Stimulated activated memory B cell treated with anti-CD40 and anti-IgM and Interleukin-4, amounts not matched to agents 10 μg/mL and 1 μg/mL and 100 μg/mL, for 72 hours (primary cell): ENCODE data around the gene APBA2.

Experiments used
- ATAC-seq: fragments of 150-1000 bp; cut with Tn5 transposase; 2 replicates; pipeline ENCODE4 v1.10.0; 2021
- H3K27ac Mint-ChIP-seq: one replicate; pipeline ENCODE4 v1.8.0; 2022; ENCODE audit warnings: mild to moderate bottlenecking, mixed read lengths
- H3K27me3 Mint-ChIP-seq: one replicate; pipeline ENCODE4 v1.8.0; 2022; ENCODE audit warnings: mixed read lengths
- H3K36me3 Mint-ChIP-seq: one replicate; pipeline ENCODE4 v1.8.0; 2022; ENCODE audit warnings: mixed read lengths
- H3K4me1 Mint-ChIP-seq: one replicate; pipeline ENCODE4 v1.8.0; 2022; ENCODE audit warnings: mixed read lengths
- H3K4me3 Mint-ChIP-seq: one replicate; pipeline ENCODE4 v1.8.0; 2022; ENCODE audit warnings: mild to moderate bottlenecking, moderate library complexity, mixed read lengths
- H3K9me3 Mint-ChIP-seq: one replicate; pipeline ENCODE4 v1.8.0; 2022; ENCODE audit warnings: mixed read lengths

APBA2 gene

GRCh38 chr15:29087521-29088285, 201.9 kb downstream of the APBA2 start:
- peak; percentile 10 for ATAC-seq
- Mint-ChIP-seq H3K4me3 (no peak overlapping the region), H3K36me3 (no peaks in the 10 kb centered on the region), H3K27me3 (peaks cover 31% of the 10 kb centered on the region), H3K4me1 (no peaks in the 10 kb centered on the region), H3K9me3 (peaks cover 8% of the 10 kb centered on the region), H3K27ac (no peak overlapping the region)

DNA sequence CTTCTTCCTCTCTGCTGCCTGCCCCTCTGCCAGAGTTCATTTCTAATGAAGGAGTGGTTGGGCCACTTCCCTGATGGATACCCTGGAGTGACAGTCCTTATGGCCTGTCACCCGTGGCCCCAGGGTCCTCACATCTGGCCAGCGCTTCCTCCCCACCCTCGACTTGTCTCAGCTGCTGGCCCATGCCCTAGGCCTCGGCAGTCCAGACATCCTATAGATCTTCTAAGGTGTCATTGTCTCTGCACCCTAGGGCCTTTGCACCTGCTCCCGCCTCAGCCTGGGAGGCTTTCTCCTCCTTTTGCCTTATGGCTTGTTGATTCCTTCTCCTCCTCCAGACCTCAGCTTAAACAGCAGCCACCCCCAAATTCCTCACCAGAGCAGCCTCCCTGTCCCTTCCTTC, 202.9 kb downstream of the APBA2 start:
- Mint-ChIP-seq H3K9me3 (peaks cover 8% of the 10 kb centered on the region), H3K4me3 (no peak overlapping the region), H3K36me3 (no peaks in the 10 kb centered on the region), H3K27ac (no peak overlapping the region), H3K27me3 (peaks cover 31% of the 10 kb centered on the region), H3K4me1 (no peaks in the 10 kb centered on the region)
- no peak for ATAC-seq

- no peak for ATAC-seq
- Mint-ChIP-seq H3K27me3 (peaks cover 31% of the 10 kb centered on the region), H3K36me3 (no peaks in the 10 kb centered on the region), H3K4me1 (no peaks in the 10 kb centered on the region), H3K9me3 (peaks cover 4% of the 10 kb centered on the region), H3K27ac (no peak overlapping the region), H3K4me3 (no peak overlapping the region)
These were observed 204.2 kb downstream of the APBA2 start for GRCh38 chr15:29089731-29090616.

GRCh38 chr15:29090617-29091466, 205.1 kb downstream of the APBA2 start:
- Mint-ChIP-seq H3K27ac (no peak overlapping the region), H3K4me3 (no peak overlapping the region), H3K36me3 (no peaks in the 10 kb centered on the region), H3K9me3 (peaks cover 2% of the 10 kb centered on the region), H3K27me3 (peaks cover 31% of the 10 kb centered on the region), H3K4me1 (no peaks in the 10 kb centered on the region)
- ATAC-seq: no peak

DNA sequence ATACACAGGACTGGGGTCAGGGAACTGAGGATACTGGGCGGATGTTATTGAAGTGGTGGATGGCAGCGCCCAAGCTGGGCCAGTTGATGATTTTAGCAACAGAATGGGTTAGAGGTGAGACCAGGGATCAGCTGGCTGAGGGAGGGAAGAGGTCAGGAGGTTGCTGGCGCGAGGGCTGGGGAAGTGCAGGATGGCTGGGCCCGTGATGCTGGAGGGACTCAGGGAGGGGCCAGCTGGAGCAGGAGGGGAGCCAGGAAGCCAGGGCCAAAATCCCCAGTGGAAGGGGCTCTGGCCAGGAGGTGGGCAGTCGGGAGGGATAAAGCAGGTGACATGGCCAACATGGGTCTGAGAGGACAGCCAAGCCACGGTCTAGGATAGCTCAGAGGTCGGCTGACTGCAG, 205.9 kb downstream of the APBA2 start:
- no peak for ATAC-seq
- no peak overlapping the region for H3K4me3 Mint-ChIP-seq

DNA sequence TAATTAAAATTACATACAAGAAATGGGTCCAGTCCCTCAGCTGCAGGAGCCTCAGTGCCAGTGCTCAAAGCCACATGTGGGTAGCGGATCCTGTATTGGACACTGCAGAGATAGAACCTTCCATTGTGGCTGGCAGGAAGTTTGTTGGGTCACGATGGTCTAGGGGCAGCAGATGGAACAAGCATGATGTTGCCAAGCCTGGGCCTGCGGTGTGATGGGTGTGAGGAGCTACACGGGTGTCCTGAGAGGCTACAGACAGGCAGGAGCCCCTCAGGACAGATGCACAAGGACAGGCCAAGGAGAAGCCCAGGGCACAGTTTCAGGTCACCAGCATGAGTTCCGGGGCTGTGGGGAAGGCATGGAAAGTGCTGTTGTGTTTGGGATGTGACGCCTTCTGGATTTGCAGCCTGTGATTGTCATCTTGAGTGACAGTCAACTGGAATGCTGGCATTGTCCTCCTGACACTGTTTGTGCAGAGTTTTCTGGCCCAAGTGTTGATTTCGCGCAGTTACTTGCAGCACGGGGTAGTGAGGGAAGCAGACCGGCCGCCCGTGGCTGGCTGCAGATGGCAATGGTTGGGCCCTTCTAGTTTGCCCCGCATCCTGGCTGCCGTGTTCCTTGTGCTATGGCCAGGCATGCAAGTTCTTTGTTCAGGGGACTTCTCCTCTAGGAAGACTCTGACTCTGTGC, 206.7 kb downstream of the APBA2 start:
- no peaks in the 10 kb centered on the region for H3K4me1 Mint-ChIP-seq
- no peak overlapping the region for H3K27ac Mint-ChIP-seq
- ATAC-seq: no peak
- no peaks in the 10 kb centered on the region for H3K36me3 Mint-ChIP-seq
- peaks cover 2% of the 10 kb centered on the region for H3K9me3 Mint-ChIP-seq
- H3K4me3 Mint-ChIP-seq: no peak overlapping the region
- H3K27me3 Mint-ChIP-seq: peaks cover 29% of the 10 kb centered on the region

More for the DNA sequence above, 205.9 kb downstream of the APBA2 start:
- H3K9me3 Mint-ChIP-seq: peaks cover 2% of the 10 kb centered on the region
- H3K36me3 Mint-ChIP-seq: no peaks in the 10 kb centered on the region
- peaks cover 31% of the 10 kb centered on the region for H3K27me3 Mint-ChIP-seq
- no peaks in the 10 kb centered on the region for H3K4me1 Mint-ChIP-seq
- no peak overlapping the region for H3K27ac Mint-ChIP-seq

DNA sequence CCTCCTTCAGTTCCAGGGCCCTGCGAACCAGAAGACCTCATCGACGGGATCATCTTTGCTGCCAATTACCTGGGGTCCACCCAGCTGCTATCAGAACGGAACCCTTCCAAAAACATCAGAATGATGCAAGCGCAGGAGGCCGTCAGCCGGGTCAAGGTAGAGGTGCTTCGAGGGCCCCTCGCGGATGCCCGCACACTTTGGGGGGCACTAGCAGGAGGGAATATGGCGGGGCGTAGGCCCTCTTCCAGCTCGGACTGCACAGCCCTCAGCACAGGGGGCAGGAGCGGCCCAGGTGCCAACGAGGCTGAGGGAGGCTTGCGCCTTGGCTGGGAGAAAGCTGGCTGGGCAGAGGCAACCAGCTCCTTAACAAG, 207.3 kb downstream of the APBA2 start:
- Mint-ChIP-seq H3K27me3 (peaks cover 24% of the 10 kb centered on the region), H3K4me3 (no peak overlapping the region), H3K9me3 (peaks cover 2% of the 10 kb centered on the region), H3K27ac (no peak overlapping the region), H3K4me1 (no peaks in the 10 kb centered on the region), H3K36me3 (no peaks in the 10 kb centered on the region)
- ATAC-seq: no peak

DNA sequence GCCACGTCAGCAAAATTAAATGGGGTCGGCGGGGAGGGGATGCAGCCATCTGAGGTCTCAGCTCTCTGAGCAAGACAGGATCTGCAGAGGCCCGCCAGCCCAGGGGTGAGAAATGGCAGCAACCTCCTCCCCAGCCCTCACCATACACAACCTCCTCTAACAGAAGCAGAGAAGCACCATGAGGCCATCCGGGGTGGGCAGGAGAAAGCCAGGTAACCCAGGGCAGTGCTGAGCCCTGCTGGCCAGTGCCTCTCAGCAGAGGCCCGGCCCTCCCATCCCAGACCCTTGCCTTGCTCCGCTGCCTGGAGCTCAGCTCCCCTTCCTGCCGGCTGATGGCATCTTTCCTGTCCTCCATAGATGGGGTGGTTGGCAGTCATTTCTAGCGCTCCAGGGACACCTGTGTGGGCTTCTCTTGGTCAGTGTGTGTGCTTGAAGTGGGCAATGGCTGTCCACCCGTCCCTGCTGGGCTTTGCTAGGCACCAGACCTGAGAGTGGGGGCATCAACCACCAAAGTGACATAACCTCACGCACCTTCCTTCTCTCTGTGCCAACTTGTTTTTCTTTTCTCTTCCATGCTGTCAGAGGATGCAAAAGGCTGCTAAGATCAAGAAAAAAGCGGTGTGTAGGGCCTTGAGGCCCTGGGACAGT, 208.0 kb downstream of the APBA2 start:
- no peaks in the 10 kb centered on the region for H3K4me1 Mint-ChIP-seq
- no peaks in the 10 kb centered on the region for H3K36me3 Mint-ChIP-seq
- no peak overlapping the region for H3K27ac Mint-ChIP-seq
- no peak for ATAC-seq
- peaks cover 2% of the 10 kb centered on the region for H3K9me3 Mint-ChIP-seq
- no peak overlapping the region for H3K4me3 Mint-ChIP-seq
- peaks cover 16% of the 10 kb centered on the region for H3K27me3 Mint-ChIP-seq

DNA sequence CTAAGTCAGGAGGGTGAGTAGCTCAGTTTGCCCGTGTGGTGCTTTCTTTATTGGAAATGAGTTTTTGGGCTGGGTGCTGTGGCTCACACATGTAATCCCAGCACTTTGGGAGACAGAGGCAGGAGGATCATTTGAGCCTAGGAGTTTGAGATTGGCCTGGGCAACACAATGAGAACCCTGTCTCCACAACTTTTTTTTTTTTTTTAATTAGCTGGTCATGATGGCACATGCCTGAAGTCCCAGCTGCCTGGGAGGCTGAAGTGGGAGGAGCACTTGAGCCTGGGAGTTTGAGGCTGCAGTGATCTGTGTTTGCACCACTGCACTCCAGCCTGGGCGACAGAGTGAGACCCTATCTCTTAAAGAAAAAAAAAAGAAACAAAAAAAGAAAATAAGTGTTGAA, 208.9 kb downstream of the APBA2 start:
- H3K27ac Mint-ChIP-seq: no peak overlapping the region
- H3K36me3 Mint-ChIP-seq: no peaks in the 10 kb centered on the region
- H3K27me3 Mint-ChIP-seq: peaks cover 14% of the 10 kb centered on the region
- H3K4me1 Mint-ChIP-seq: no peaks in the 10 kb centered on the region
- H3K9me3 Mint-ChIP-seq: peaks cover 2% of the 10 kb centered on the region
- ATAC-seq: no peak
- H3K4me3 Mint-ChIP-seq: no peak overlapping the region

DNA sequence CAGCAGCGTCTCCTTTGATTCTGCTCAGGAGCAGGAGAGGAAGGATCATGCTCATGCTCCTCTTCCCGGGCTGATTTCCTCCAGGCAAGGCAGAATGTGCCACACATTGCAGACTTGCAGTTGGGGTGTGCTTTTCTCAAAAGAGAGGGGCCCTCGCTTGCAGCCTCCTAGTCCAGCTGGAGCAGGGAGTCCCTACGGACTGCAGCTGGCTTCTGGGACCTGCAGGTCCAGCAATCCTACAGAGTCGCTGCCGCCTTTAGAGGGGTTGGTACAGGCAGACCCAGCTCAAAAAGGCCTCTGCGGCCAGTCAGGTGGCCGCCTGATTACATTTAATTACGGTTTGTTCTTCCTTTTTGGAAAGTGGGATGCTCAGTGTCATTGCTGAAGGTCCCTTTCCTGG, 210.0 kb downstream of the APBA2 start:
- H3K27me3 Mint-ChIP-seq: peaks cover 18% of the 10 kb centered on the region
- no peak overlapping the region for H3K27ac Mint-ChIP-seq
- ATAC-seq: no peak
- no peaks in the 10 kb centered on the region for H3K4me1 Mint-ChIP-seq
- peaks cover 2% of the 10 kb centered on the region for H3K9me3 Mint-ChIP-seq
- H3K36me3 Mint-ChIP-seq: no peaks in the 10 kb centered on the region
- H3K4me3 Mint-ChIP-seq: no peak overlapping the region

- Mint-ChIP-seq H3K27ac (no peak overlapping the region), H3K4me1 (no peaks in the 10 kb centered on the region), H3K9me3 (no peaks in the 10 kb centered on the region), H3K36me3 (no peaks in the 10 kb centered on the region), H3K27me3 (peaks cover 9% of the 10 kb centered on the region), H3K4me3 (no peak overlapping the region)
- ATAC-seq: no peak
These were observed 211.4 kb downstream of the APBA2 start for GRCh38 chr15:29097168-29097567.

DNA sequence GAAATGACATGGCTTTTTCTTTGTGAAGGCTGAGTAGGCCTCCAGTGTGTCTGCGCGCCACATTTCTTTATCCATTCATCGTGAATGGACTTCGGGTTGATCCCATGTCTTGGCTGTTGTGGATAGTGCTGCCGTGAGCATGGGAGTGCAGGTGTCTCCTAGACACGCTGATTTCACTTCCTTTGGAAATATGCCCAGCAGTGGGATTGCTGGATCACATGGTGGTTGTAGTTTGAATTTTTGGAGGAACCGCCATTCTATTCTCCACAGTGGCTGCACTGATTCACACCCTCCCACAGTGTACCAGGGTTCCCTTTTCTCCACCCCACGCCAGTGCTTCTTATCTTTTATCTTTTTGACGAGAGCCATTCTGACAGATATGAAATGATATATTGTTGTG, 212.2 kb downstream of the APBA2 start:
- no peaks in the 10 kb centered on the region for H3K9me3 Mint-ChIP-seq
- no peaks in the 10 kb centered on the region for H3K36me3 Mint-ChIP-seq
- H3K27ac Mint-ChIP-seq: no peak overlapping the region
- no peaks in the 10 kb centered on the region for H3K4me1 Mint-ChIP-seq
- H3K4me3 Mint-ChIP-seq: no peak overlapping the region
- H3K27me3 Mint-ChIP-seq: peaks cover 9% of the 10 kb centered on the region
- no peak for ATAC-seq

GRCh38 chr15:29098652-29099051, 212.9 kb downstream of the APBA2 start:
- H3K36me3 Mint-ChIP-seq: no peaks in the 10 kb centered on the region

DNA sequence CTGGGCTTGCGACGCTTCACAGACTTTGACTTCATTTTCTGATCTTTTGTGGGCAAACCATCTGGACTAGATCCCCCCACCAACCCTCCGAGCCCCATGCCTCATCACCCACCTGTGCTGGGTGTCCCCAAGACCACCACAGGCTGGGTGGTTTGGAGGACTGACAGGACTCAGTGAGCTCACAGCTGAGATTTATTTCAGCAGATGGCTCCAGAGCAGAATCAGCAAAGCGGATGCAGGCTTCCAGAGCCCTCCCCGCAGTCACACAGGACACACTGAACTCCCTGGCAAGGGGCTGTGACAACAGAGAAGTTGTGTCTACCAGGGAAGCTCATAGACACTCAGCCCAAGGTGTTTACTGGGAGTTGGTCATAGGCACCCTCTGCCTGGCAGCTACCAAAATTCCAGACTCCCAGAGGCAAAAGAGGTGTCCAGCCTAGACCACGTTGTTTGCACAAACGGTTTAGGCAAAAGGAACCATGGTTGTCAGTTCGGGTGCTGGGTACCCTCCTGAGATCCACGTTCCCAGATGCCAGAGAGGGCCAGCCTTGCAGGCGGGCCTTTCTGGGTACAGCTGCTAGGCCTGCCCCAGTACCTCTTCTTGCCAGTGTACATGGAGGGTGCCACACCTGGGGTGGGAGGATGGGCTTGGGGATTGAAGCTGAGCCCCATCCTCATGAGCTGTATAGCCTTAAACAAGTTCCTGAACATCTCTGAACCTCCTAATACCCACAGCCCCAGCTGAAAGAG, 213.5 kb downstream of the APBA2 start:
- Mint-ChIP-seq H3K27ac (no peak overlapping the region), H3K4me1 (no peaks in the 10 kb centered on the region), H3K36me3 (no peaks in the 10 kb centered on the region), H3K27me3 (peaks cover 15% of the 10 kb centered on the region), H3K9me3 (no peaks in the 10 kb centered on the region), H3K4me3 (no peak overlapping the region)
- ATAC-seq: no peak

More at GRCh38 chr15:29098652-29099051, 212.9 kb downstream of the APBA2 start:
- ATAC-seq: no peak
- Mint-ChIP-seq H3K27ac (no peak overlapping the region), H3K9me3 (no peaks in the 10 kb centered on the region), H3K4me1 (no peaks in the 10 kb centered on the region), H3K27me3 (peaks cover 9% of the 10 kb centered on the region), H3K4me3 (no peak overlapping the region)
